Upper lobe of right lung (tissue), 1 donor: Measurements from ENCODE around the gene CLDN5. TPM values are rescaled to one million over a fixed set of nuclear protein-coding genes. Genes with fewer than 3 reads are reported as not detected.

ENCODE experiments used
- ATAC-seq: fragments of 200-7000 bp; cut with Tn5 transposase; one replicate; pipeline ENCODE4 v1.9.1; 2020; ENCODE audit warnings: mild to moderate bottlenecking, moderate library complexity
- DNase-seq: peaks from one replicate; pipeline ENCODE4 v3.0.0-alpha.2; 2020
- H3K27ac ChIP-seq: fragments of 200-600 bp; one replicate; pipeline ENCODE4 v1.8.0; 2022
- H3K27me3 ChIP-seq: fragments of 200-600 bp; one replicate; pipeline ENCODE4 v1.8.0; 2022; ENCODE audit warnings: mild to moderate bottlenecking
- H3K36me3 ChIP-seq: fragments of 200-600 bp; one replicate; pipeline ENCODE4 v1.8.0; 2022
- H3K4me1 ChIP-seq: fragments of 200-600 bp; one replicate; pipeline ENCODE4 v1.8.0; 2022
- H3K4me3 ChIP-seq: fragments of 200-600 bp; one replicate; pipeline ENCODE4 v1.8.0; 2022; ENCODE audit warnings: mild to moderate bottlenecking
- H3K9me3 ChIP-seq: fragments of 200-600 bp; one replicate; pipeline ENCODE4 v1.8.0; 2022
- CTCF ChIP-seq: fragments of 200-600 bp; IDR thresholded peaks from one replicate; pipeline ENCODE4 v1.8.0; 2022; ENCODE audit warnings: antibody characterized with exemption
- intact Hi-C: fragments of 100-400 bp; cut with DNase I; formaldehyde crosslinking; loops from one replicate; pipeline ENCODE4 v1.11.0; 2022
- total RNA-seq: library from RNA; stranded (reverse); fragmentation: NEBNext Ultra II Directional; extraction: Animal tissue kit (Norgen Biotek cat#: 25700); gene quantifications from one replicate; pipeline ENCODE4 v1.2.1, GENCODE V29; 2021
- donor health status: DM: no; HTN: yes; CAD: no; lungs with severe emphysema.

The CLDN5 gene
- total RNA-seq, 1 donor from 2014 or later: 274 TPM

GRCh38 chr22:19495562-19496323 lies 28.5 kb downstream of the CLDN5 start:
- ATAC-seq (no peak), DNase-seq (no peak)
- no peaks in the 10 kb centered on the region for H3K36me3 ChIP-seq
- no peaks in the 10 kb centered on the region for H3K9me3 ChIP-seq
- peak; percentile 30 for TF ChIP-seq CTCF
- no peaks in the 10 kb centered on the region for H3K4me1 ChIP-seq
- no peak overlapping the region for H3K27ac ChIP-seq
- H3K27me3 ChIP-seq: no peaks in the 10 kb centered on the region
- intact Hi-C loops: no loop called here
- H3K4me3 ChIP-seq: no peak overlapping the region

GRCh38 chr22:19494676-19495173 lies 29.5 kb downstream of the CLDN5 start:
- intact Hi-C loops: no loop called here
- TF ChIP-seq CTCF: no peak
- Histone ChIP-seq H3K4me3 (no peak overlapping the region), H3K36me3 (no peaks in the 10 kb centered on the region), H3K4me1 (no peaks in the 10 kb centered on the region), H3K9me3 (no peaks in the 10 kb centered on the region), H3K27ac (no peak overlapping the region), H3K27me3 (no peaks in the 10 kb centered on the region)
- ATAC-seq: no peak
- no peak for DNase-seq

GRCh38 chr22:19494001-19494560 lies 30.1 kb downstream of the CLDN5 start:
- H3K9me3 ChIP-seq: no peaks in the 10 kb centered on the region
- DNase-seq (no peak), ATAC-seq (no peak)
- TF ChIP-seq CTCF: no peak
- H3K36me3 ChIP-seq: no peaks in the 10 kb centered on the region
- H3K4me3 ChIP-seq: no peak overlapping the region
- H3K27ac ChIP-seq: no peak overlapping the region
- H3K27me3 ChIP-seq: no peaks in the 10 kb centered on the region
- intact Hi-C loops: no loop called here
- no peaks in the 10 kb centered on the region for H3K4me1 ChIP-seq

- intact Hi-C loops: no loop called here
- Histone ChIP-seq H3K27ac (no peak overlapping the region), H3K4me1 (no peaks in the 10 kb centered on the region), H3K4me3 (no peak overlapping the region), H3K36me3 (no peaks in the 10 kb centered on the region), H3K27me3 (no peaks in the 10 kb centered on the region), H3K9me3 (no peaks in the 10 kb centered on the region)
- no peak for TF ChIP-seq CTCF
- ATAC-seq (no peak), DNase-seq (no peak)
These were observed 31.6 kb downstream of the CLDN5 start for GRCh38 chr22:19492504-19493174.

GRCh38 chr22:19490628-19491230 lies 33.5 kb downstream of the CLDN5 start:
- Histone ChIP-seq H3K27ac (no peak overlapping the region), H3K27me3 (no peaks in the 10 kb centered on the region), H3K4me3 (no peak overlapping the region), H3K9me3 (no peaks in the 10 kb centered on the region), H3K4me1 (no peaks in the 10 kb centered on the region), H3K36me3 (no peaks in the 10 kb centered on the region)
- no peak for TF ChIP-seq CTCF
- no peak for DNase-seq
- ATAC-seq: no peak
- intact Hi-C loops: no loop called here
